GM19023 (cell line): ENCODE measurements around the gene LRRC51.

Experiments
- ATAC-seq: cut with Tn5 transposase; IDR thresholded peaks from one replicate; pipeline ENCODE4 v1.9.1; 2021; ENCODE audit warnings: mild to moderate bottlenecking, moderate library complexity; ENCODE audit not compliant: unreplicated experiment

LRRC51 gene

GRCh38 chr11:72069787-72070251 is 10.8 kb upstream of the LRRC51 start:
- ATAC-seq = no peak

- no peak for ATAC-seq
Observed at GRCh38 chr11:72070491-72070890, 10.2 kb upstream of the LRRC51 start.

- no peak for ATAC-seq
Observed at GRCh38 chr11:72072348-72072747, 8.3 kb upstream of the LRRC51 start.

- no peak for ATAC-seq
Observed at GRCh38 chr11:72075109-72075508, 5.5 kb upstream of the LRRC51 start.

- ATAC-seq = no peak
Observed at GRCh38 chr11:72075756-72076155, 4.9 kb upstream of the LRRC51 start.

- no peak for ATAC-seq
Observed at GRCh38 chr11:72078477-72078876, 2.2 kb upstream of the LRRC51 start.

GRCh38 chr11:72079819-72080325 is 778 bp upstream of the LRRC51 start:
- peak; percentile 35 for ATAC-seq

GRCh38 chr11:72081184-72081644 is 564 bp downstream of the LRRC51 start:
- ATAC-seq = no peak

- ATAC-seq = no peak
Observed at GRCh38 chr11:72081821-72082453, 1.3 kb downstream of the LRRC51 start.

GRCh38 chr11:72083414-72083813 is 2.8 kb downstream of the LRRC51 start:
- no peak for ATAC-seq

GRCh38 chr11:72084076-72084475 is 3.4 kb downstream of the LRRC51 start:
- ATAC-seq = no peak

GRCh38 chr11:72084965-72085364 is 4.3 kb downstream of the LRRC51 start:
- ATAC-seq = no peak

GRCh38 chr11:72085621-72086351 is 5.1 kb downstream of the LRRC51 start:
- ATAC-seq = no peak

GRCh38 chr11:72088076-72088808 is 7.6 kb downstream of the LRRC51 start:
- ATAC-seq = no peak

- ATAC-seq = no peak
Observed at GRCh38 chr11:72091292-72091691, 10.6 kb downstream of the LRRC51 start.

GRCh38 chr11:72098741-72099140 is 18.1 kb downstream of the LRRC51 start:
- no peak for ATAC-seq

GRCh38 chr11:72100009-72100408 is 19.4 kb downstream of the LRRC51 start:
- ATAC-seq = no peak

GRCh38 chr11:72100462-72100861 is 19.8 kb downstream of the LRRC51 start:
- no peak for ATAC-seq

GRCh38 chr11:72102162-72102561 is 21.5 kb downstream of the LRRC51 start:
- ATAC-seq = no peak

GRCh38 chr11:72102631-72102945 is 21.9 kb downstream of the LRRC51 start:
- ATAC-seq = no peak

GRCh38 chr11:72102946-72103753 is 22.5 kb downstream of the LRRC51 start, which contains the start of gene LAMTOR1:
Gene LAMTOR1, minus strand, starts transcription at chr11:72103297. Its CDS starts 73 bp downstream, at chr11:72103224.
- ATAC-seq = peak; percentile 94
